ENCODE measurements around the gene LGMN.

The LGMN gene

GRCh38 chr14:92670643-92671366 is 77.6 kb downstream of the LGMN start:
- no peak for DNase-seq

GRCh38 chr14:92670160-92670559 is 78.3 kb downstream of the LGMN start:
- DNase-seq = no peak

GRCh38 chr14:92668276-92668973 is 80.0 kb downstream of the LGMN start:
- no peak for DNase-seq

GRCh38 chr14:92666251-92666650 is 82.2 kb downstream of the LGMN start:
- DNase-seq = no peak

- DNase-seq = no peak
Observed at GRCh38 chr14:92665661-92666110, 82.7 kb downstream of the LGMN start.

GRCh38 chr14:92663049-92663448 is 85.4 kb downstream of the LGMN start:
- DNase-seq = no peak

GRCh38 chr14:92660571-92660970 is 87.9 kb downstream of the LGMN start:
- DNase-seq = no peak

GRCh38 chr14:92659765-92660561 is 88.5 kb downstream of the LGMN start:
- no peak for DNase-seq

GRCh38 chr14:92658684-92659083 is 89.7 kb downstream of the LGMN start:
- no peak for DNase-seq

GRCh38 chr14:92658160-92658559 is 90.3 kb downstream of the LGMN start:
- DNase-seq = no peak

GRCh38 chr14:92657457-92658142 is 90.8 kb downstream of the LGMN start:
- no peak for DNase-seq

GRCh38 chr14:92656306-92657081 is 91.9 kb downstream of the LGMN start:
- no peak for DNase-seq

- no peak for DNase-seq
Observed at GRCh38 chr14:92655419-92656201, 92.8 kb downstream of the LGMN start.

- no peak for DNase-seq
Observed at GRCh38 chr14:92654239-92654901, 94.1 kb downstream of the LGMN start.
